B cell (primary cell): ENCODE measurements around the gene SMC6.

Experiments used
- EZH2 ChIP-seq: IDR thresholded peaks from 2 replicates; pipeline ENCODE4 v1.6.1; 2012; ENCODE audit warnings: borderline replicate concordance, low read depth, mild to moderate bottlenecking, moderate library complexity, low read length; ENCODE audit not compliant: insufficient read depth, poor library complexity, severe bottlenecking
- TF ChIP-seq, protein P1 (sequence below): fragments of 200-600 bp; IDR thresholded peaks from one replicate; pipeline ENCODE4 v1.8.0; 2022; ENCODE audit warnings: antibody characterized with exemption, mild to moderate bottlenecking

DNA sequence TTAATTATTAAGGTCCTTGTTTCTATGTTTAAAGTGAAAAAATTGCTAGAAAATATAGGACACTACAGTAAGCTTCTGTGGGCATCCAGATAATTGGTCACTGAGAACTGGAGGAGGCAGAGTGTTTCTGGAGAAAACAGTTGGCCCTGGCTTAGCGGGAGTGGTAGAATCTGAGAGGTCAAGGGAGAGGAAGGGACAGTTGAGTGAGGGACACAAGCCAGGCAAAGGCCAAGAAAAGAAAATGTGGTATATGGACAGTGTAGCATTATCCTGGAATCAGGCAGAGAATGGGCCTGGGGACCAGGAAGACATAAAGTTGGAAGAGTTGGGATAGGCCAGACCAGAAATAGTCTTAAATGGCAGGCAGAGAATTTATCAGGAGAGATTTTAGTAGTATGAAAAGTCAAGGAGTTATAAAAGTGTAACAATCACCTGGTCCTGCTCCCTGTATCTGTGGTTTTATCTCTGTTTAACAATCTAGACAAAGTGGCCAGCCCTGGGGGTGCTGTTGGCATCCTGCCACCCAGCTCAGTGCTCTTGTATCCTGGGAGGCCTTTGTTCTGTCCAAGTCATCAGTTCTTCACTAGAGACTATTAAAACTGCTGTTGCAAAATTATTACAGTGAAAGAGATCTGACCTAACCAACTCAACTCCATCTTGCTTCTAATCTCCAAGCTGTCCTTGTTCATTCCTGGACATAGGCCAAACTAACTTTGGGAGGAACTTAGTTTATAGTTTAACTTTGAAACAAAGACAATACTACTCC is 47.3 kb upstream of the SMC6 start:
- TF ChIP-seq, protein P1, sequence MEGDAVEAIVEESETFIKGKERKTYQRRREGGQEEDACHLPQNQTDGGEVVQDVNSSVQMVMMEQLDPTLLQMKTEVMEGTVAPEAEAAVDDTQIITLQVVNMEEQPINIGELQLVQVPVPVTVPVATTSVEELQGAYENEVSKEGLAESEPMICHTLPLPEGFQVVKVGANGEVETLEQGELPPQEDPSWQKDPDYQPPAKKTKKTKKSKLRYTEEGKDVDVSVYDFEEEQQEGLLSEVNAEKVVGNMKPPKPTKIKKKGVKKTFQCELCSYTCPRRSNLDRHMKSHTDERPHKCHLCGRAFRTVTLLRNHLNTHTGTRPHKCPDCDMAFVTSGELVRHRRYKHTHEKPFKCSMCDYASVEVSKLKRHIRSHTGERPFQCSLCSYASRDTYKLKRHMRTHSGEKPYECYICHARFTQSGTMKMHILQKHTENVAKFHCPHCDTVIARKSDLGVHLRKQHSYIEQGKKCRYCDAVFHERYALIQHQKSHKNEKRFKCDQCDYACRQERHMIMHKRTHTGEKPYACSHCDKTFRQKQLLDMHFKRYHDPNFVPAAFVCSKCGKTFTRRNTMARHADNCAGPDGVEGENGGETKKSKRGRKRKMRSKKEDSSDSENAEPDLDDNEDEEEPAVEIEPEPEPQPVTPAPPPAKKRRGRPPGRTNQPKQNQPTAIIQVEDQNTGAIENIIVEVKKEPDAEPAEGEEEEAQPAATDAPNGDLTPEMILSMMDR = no peak
- TF ChIP-seq EZH2 = no peak
